HPDE6-E6E7 (cell line): ENCODE data around the gene UBAP1L.
"Not testable (repeated sequence)": the region's sequence is repeated elsewhere in the genome, so short reads cannot be mapped to it uniquely, and the experiment has no call there.

Experiments used
- DNase-seq: peaks from one replicate; pipeline ENCODE4 v3.0.0; 2011; ENCODE audit warnings: missing footprints; ENCODE audit errors: extremely low spot score

UBAP1L gene

DNA sequence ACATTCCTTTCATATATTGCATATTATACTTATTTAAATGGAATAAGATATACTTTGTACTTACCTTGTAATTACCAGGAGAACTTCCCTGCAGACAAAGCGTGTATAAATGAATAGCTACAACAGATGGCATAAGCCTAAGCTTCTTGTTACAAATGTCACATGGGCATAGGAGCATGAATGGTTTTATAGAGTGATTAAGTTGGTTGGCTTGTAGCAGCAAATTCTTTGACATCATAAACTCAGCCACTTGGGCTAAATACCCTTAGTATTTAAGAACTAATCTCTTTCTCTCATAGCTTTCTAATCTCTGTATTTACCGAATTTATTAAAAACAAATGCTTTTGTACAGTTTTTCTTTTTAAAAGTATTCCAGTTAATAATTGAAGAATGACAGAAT lies at the start of gene UBAP1L:
TSS of gene UBAP1L (minus strand) at position 115 of the 400 bp plus-strand sequence. CDS start 8,985 bp downstream, outside the sequence.
- no peak for DNase-seq

DNA sequence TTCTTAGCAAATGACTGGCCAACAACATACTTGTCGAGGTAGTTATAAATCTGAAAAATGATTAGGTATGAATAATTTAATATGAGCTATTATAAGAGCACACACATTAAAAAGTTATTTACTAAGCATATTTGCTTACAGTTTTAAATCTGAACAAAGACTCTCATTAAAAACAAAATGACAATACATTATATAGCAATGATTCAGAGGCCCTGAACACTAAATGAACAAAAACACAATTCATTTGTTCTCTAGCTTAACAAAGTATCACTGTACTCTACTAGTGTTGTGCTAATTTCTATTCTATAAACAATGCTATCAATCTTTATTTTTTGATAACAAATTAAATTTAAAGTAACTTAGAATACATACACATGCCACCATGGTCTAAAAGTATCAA lies 49.1 kb upstream of the UBAP1L start:
- no peak for DNase-seq

DNA sequence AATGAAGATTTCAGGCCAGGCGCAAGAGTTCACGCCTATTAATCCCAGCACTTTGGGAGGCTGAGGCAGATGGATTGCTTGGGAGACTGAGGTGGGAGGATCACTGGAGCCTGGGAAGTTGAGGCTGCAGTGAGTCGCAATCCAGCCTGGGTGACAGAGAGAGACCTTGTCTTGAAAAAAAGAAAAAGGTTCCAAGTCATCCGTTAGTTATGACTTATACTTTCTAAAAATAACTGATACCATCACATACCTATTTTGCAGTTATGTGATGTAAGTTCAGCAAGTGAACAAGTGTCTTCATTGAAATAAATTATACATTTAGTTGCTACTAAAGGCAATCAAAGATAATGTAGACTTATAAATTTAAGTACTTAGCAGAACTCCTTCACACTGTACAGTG lies 48.0 kb upstream of the UBAP1L start:
- DNase-seq, result no peak

- no peak for DNase-seq
These were observed 41.7 kb upstream of the UBAP1L start for GRCh38 chr15:65156692-65157091.

DNA sequence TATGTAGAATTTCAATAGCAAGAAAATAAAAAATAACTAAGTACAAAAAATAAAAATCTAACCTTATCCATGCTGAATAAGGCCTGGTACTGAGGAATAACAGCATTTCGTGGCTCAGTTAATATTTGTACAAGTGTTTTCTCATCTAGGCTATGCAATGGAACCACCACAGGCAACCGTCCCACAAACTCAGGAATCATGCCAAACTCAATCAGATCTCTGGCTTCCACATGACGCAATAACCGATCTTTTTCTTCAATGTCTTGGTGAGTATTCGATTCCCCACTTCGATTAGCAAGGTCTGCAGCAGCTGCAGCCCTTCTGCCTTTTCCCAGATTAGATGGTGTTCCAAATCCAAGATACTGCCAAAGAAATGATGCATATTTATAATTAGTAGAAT lies 39.7 kb upstream of the UBAP1L start:
- no peak for DNase-seq

DNA sequence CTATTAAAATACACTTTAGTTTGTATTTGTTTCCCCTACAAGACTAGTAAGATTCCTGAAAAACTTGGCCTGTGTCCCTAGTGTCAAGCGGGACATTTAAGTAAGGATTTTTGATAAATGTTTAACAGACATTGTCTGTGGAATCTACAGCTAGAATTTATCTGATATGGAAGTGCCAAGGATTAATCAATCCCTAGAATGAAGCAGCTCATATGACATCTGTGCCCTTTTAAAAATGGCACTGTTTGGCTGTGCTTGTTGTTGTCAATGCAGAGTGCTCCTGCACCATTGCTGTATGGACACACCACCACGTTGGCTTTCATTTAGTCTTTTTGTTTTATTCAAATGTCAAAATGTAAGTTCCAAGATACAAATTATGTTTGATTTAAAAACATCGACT lies 32.9 kb upstream of the UBAP1L start:
- no peak for DNase-seq

GRCh38 chr15:65146438-65146837 lies 31.4 kb upstream of the UBAP1L start:
- no peak for DNase-seq

- not testable (repeated sequence) for DNase-seq
These were observed 23.6 kb upstream of the UBAP1L start for GRCh38 chr15:65138631-65139030.

DNA sequence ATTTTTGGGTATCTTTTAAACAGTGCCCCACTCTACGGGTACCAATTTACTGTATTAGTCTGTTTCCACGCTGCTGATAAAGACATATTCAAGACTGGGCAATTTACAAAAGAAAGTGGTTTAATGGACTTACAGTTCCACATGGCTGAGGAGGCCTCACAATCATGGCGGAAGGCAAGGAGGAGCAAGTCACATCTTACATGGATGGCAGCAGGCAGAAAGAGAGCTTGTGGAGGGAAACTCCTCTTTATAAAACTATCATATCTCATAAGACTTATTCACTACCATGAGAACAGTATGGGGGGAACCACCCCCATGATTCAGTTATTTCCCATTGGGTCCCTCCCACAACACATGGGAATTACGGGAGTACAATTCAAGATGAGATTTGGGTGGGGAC lies 22.9 kb upstream of the UBAP1L start:
- DNase-seq, result not testable (repeated sequence)

- not testable (repeated sequence) for DNase-seq
These were observed 22.1 kb upstream of the UBAP1L start for GRCh38 chr15:65137089-65137488.

DNA sequence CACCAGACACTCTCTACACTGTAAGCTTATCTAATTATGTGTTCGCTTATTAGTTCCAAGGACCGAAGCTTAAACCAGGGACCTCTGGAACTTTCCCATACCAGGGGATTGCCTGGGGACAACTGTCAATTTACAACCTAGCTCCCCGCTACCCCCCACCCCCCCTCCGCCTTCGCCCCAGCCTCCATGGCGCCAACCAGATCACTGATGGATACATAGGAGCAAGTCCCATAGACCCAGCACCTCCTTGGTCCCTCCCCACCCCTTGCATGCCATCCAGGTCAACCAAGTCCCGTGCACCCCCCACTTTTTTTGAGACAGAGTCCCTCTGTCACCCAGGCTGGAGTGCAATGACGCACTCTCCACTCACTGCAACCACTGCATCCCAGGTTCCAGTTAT lies 19.5 kb upstream of the UBAP1L start:
- no peak for DNase-seq

GRCh38 chr15:65133548-65134200 lies 18.7 kb upstream of the UBAP1L start, which contains the start of gene PDCD7:
PDCD7 (minus strand) TSS chr15:65133808; CDS start chr15:65133781, 27 bp downstream.
- peak; percentile 87 for DNase-seq

- DNase-seq, result peak; percentile 58
These were observed 18.0 kb upstream of the UBAP1L start for GRCh38 chr15:65132878-65133547.

DNA sequence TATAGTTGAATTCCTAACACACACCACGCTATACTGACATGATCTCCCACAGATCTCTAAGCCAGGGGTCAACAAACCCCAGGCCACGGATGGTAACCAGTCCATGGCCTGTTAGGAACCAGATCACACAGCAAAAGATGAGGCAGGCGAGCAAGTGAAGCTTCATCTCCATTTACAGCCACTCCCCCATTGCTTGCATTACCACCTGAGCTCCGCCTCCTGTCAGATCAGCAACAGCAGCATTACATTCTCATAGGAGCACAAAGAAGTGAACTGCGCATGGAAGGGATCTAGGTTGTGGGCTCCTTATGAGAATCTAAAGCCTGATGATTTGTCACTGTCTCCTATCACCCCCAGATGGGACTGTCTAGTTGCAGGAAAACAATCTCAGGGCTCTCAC lies 15.9 kb upstream of the UBAP1L start:
- DNase-seq, result no peak

GRCh38 chr15:65115542-65115941 lies 542 bp upstream of the UBAP1L start:
- DNase-seq, result no peak

- DNase-seq, result no peak
These were observed 4.2 kb downstream of the UBAP1L start for GRCh38 chr15:65110676-65111292.

GRCh38 chr15:65106011-65106590 lies 8.9 kb downstream of the UBAP1L start:
- DNase-seq, result no peak

- DNase-seq, result no peak
These were observed 10.0 kb downstream of the UBAP1L start for GRCh38 chr15:65105038-65105437.

DNA sequence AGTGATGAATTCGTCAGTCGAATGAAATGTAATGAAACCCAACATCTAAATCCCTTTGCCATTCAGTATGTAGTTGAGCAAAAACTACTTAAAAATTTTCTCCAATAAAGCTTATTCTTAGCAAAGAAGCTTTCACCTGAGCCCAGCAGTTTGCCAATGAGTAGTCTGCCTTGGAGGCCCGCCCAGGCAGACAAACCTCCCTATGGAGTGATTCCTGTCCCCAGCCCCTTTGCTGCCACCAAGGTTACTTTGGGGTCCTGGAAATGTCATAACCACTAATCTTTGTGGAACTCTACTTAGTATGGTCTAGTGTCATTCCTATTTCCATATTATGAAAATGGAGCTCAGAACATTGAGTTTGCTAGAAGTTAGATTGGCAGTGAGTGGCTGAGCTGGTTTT lies 12.1 kb downstream of the UBAP1L start:
- no peak for DNase-seq

DNA sequence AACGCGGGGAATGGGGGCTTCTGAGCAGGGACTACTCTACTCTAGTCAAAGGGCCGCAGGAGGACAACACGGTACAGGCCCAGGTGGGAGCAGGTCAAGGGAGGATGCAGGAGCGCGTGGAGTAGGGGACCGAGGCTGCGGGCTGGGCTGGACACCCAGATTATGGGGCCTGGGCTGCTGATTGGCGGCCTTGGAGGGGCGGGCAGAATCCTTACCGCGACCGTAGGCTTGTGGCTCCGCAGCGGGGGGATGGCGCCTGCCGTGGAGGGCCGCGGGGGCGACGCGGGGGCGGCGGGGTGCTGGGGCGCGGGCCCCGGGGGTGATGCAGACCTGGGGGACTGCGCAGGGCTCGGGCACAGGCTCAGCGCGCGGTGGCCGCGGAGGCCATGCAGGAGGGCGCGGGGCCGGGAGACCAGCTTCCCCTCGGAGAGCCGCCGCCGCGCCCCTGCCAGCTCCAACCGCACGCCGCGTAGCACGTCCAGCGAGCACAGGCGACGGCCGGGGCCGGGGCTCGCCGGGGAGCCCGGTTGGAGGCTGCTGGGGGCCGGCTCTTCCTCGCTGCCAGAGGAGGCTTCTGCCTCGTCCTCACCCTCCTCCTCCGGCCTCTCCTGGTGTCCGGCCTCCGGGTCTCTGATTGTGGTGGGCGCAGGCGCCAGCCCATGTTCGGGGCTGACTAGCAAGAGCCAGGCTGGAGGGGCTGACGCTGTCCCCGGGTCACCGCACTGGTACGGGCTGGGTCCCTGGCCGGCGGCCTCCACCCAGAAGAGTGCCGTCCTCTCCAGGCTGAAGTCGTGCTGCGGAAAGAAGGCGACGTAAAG lies 12.9 kb downstream of the UBAP1L start:
- no peak for DNase-seq

- no peak for DNase-seq
These were observed 13.5 kb downstream of the UBAP1L start for GRCh38 chr15:65101411-65101890.

DNA sequence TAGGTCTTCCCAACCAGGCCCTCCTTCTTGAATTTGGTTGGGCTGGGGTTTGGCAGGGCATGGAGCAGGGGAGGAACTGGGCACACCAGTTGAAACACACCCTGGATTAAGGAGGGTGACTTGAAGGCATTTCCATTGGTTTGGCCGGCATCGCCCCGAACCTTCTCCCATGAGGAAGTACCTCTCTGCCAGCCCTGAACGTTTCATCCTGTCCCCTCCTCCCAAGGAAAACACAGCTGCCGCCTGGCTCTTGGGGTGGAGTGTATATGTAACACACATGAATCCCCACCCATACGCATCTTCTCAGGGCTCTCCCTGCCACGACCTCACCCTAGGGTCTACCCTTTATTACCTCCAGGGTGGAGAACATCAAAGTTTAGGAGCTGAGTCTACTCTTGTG lies 14.6 kb downstream of the UBAP1L start:
- no peak for DNase-seq
